ENCODE data around the gene OGFOD2.

OGFOD2 gene

DNA sequence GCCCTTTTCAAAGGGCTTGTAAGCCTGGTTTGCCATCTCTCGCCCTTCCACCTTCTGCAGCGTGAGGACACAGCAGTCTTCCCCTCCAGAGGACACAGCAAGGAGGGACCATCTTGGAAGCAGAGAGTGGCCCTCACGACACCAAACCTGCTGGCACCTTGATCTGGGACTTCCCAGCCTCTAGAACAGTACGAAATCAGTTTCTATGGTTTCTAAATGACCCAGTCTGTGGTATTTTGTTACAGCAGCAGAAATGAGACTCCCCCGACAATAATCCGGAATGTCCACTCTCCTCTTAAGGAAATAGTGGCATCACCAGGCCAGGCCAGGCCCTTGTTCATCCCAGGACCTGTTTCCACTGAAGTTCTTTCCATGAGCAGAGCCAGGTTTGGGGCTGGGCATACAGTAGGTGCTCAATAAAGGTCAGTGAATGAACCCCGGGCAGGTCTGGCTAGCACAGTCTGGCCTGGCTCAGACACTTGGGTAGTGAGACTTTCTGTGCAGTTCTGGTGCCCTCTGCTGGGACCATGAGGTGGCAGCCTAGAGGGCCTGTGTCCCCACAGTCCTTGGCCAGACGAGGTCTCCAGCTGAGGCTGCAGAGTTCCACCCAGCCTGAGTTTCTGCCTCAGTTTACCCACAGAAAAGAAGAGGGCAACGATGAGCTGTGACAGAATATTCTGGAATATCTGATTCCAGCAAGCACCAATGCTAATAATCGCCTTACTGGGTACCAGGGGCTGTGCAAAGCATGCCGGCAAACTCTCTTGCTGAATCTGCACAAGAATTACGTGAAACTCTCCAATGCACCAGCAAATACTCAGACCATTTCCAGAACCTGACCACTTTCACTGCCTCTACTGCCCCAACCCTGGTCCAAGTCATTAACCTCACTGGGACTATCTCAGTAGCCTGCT is 22.8 kb upstream of the OGFOD2 start:
- peak; percentile 78 for DNase-seq

DNA sequence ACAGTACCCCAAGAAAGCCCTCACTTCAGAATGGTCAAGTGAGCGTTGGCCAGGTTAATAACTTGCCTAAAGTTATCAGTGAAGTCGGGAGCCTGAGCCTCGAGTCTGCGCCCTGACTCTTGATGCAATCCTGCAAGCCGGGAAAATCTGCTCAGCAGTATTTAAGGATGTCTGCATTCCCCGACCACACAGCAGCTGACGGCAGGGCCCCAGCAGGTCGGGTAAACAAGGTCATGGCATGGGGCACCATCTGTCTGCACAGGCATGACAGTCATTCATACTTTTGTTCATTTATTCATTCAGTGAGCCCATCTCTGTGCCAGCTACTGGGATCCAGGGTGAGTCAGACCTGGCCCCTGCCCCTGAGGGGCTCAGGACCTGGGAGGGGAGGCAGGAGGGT is 19.9 kb upstream of the OGFOD2 start:
- no peak for DNase-seq

DNA sequence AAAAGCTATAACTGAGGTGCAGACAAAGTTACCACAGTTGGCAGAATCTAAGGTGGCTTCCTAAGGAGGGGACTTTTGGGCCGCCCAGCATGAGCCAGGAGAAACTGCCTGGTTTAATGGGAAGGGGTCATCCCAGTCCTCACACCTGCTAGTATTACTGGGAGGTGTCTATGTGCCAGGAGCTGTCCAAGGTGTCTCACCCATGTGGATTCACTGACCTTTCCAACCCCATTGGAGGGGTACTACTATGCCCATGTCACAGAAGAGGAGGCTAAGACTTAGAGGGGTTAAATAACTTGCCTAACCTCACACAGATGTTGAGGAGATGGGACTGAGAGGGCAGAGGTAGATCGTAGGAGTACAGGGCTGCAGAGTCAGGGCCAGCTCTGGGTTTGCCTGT is 19.0 kb upstream of the OGFOD2 start:
- no peak for DNase-seq

DNA sequence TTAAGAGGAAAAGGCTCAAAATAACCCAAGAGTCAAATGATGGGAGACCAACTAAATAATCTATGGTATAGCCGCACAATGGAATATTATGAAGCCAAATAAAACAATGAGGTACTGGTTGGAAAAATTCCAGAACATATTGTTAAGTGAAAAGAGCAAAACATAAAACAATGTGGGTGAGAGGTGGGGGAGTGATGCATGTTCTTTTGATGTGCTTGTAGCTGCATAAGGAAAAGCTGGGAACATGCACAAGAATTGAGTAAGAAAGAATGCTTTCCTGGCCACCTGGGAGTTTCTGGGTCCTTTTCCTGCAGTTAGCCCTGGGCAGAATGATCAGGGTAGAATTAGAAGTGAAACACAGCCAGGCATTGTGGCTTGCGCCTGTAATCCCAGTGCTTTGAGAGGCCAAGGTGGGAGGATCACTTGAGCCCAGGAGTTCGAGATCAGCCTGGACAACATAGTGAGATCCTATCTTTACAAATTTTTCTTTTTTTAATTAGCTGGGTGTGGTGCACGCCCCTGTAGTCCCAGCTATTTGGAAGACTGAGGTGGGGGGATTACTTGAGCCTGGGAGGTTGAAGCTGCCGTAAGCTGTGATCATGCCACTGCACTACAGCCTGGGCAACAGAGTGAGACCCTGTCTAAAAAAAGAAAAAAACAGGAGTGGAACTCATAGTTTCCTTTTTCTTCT is 16.7 kb upstream of the OGFOD2 start:
- DNase-seq: no peak

DNA sequence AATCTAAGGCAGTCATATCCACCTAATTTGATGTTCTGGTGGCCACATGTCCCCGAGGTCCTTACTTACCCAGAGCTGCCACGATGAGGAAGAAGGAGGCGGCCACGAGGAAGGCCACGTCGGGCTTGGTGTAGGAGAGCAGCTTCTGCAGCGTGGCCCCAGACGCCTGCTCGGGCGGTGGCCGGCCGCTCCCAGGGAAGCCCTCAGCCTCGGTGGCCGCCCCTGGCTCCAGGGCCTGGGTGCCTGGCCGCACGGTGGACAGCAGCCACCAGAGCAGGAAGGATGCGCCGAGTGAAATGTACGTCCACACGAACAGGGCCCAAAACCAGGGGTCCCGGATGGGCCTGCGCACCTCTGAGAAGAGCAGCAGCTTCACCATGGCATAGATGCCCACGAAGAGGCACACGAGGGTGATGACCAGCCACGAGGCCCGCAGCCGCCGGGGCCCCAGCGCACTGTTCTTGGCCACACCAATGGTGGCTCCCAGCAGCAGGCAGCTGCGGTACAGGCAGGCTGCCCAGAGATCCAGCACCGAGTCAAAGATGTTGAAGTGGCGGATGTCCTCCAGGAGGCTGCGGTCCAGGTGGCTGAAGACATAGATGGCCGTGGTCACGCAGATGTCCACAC is 15.4 kb upstream of the OGFOD2 start:
- DNase-seq: no peak

DNA sequence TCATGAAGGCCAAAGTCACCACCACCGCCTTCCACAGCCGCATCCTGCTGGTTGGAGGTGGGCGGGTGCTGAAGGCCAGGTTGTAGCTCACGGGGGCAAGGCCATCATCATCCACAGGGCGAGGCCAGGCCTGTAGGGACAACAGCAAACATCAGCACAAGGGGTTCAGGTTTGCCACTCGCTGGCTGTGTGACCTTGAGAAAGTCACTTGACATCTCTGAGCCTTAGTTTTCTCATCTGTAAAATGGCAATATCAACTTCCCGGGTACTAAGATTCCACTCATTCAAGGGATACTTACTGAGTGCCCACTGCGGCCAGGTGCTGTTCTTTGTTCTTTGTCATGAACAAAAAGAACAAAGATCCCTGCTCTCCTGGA is 14.9 kb upstream of the OGFOD2 start:
- DNase-seq: no peak

DNA sequence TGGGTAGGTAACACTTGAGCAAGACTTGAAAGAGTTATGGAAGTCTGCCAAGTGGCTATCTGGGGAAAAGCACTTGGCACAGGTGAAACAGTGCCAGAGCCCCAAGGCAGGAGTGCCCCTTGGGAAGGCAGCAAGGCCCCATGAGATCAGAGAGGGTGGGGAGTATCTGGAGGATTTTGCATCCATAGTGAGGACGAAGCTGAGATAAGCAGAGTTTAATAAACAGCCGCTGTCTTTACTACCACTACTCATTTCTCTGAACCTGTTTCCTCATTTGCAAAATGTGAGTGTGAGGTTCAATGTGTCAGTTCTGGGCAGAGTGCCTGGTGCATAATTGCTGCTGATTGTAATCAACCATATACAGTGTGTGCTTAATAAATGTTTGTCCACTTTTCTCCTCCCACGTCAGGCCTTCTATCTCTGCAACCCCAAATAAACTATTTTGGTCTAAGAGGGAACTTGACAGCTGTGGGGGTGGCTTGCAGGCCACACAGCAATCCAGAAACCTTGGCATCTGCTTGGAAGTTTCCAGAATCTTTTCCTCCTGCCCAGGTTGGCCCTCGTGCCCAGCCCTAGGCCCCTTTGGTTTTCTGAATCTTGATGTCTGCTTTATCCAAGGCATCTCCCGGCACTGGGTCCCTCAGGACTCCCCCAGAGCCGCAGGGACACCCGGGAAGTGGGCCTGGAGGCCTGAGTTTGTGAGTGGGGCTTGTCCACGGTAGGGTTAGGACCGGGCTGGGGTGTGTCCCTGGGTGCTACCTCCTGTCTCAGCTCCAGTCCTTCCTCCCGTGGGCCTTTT is 13.3 kb upstream of the OGFOD2 start:
- no peak for DNase-seq

DNA sequence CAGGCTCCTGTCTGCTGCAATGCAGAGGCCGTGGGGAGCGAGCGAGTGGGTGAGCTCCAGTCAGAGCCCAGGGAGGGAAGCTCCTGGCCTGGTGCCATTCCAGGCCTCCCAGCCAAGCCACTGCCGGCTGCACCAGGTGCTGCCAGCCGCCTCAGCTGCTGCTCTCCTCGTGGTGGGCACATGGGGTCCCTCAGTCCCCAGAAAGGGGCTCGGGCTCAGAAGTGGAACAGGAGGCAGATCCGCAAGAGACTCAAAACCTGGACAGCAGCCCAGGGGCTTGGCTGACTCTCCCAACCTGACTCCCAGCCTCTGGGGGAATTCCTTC is 11.1 kb upstream of the OGFOD2 start:
- no peak for DNase-seq

DNA sequence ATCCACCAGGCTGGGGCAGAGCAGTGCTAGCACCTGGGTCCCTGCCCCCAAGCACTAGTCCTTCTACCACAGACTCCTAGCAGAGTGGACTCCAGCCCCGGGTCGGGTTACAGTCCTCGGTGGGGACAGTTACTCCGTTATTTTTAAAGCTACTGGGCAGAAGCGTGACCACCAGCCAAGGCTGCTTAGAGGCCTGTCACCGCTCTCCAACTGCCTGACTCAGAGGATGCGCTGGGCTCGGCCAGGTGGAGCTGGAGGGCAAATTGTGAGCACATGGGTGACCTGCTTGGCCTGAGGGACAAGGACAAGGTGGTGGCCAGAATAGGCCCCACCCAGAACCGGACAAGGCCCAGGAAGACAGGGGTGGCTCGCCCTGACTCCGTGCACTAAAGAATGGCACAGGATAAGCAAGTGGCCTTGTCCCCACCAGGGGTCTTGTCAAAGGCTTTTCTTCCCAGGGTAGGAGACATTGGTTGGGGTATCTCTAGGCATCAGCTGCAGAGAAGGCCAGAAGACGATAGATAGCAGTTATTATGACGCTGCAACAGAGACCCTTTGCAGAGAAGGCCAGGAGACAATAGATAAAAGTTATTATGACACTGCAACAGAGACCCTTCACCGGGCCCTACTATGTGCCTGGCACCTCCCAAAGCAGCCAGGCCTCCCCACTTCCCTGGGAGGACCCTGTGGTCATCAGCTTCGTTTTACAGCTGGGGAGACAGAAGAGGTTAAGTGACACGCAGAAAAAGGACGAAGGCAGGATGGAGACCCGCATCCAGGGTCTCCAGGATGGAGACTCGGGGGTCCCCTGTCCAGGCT is 10.4 kb upstream of the OGFOD2 start:
- DNase-seq: no peak

DNA sequence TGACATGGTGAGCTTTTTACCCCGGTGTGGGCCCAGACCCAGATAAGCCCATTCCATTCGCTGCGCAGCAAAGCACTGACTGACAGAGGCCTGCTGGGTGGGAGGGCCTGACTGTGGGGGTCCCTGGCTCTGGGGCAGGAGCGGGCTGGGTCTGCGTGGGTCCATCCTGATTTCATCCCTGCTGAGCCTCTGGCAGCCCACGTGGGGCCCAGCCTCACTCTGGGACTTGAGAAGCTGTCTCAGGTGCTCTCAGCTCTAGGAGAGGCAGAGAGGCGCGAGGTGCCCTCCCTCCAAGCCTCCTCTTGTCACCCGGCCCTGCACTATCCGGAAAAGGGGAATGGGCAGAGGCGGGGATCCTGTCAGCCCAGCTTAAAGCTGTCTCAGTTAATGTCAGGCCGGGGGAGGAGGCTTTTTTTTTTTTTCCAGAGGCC is 9.7 kb upstream of the OGFOD2 start:
- no peak for DNase-seq

DNA sequence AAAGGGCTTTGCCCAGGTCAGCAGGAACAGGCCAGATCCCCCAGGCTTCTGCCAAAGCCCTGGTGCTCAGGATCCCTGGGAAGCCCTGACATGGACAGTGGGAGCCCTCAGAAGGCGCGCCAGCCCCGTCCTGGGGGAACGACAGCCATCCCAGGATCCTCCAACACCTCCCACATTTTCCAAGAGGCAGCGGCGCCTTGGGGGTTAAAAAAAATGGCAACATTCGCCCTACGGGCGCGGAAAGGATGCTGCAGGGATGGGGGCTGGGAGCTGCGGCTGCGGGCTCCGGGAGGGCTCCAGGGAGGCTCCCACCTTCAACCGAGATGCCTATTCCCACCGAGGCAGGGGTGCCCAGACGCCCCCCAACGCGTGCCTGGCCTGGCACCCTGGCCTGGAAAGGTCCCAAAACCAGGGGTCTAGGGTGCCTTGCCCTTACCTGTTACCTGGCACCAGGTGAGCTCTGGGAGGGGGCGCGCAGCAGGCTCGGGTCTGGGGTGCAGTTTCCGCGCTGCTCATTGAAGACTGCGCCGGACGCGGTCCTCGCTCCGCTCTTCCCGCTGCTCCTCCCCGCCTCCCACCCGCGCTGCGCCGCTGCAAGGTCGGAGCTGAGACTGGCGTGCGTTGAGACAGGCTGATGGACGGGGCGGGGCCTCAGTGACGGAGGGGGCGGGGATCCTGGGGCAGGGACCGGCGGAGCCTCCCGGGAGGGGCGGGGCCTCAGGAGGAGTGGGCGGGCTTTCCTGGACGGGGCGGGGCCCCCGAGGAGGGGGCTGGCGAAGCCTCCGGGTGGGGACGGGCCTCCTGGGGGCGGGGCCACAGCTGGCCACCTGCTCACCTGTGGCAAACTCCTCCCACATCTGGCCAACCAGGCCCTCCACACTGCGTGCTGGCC is 8.9 kb upstream of the OGFOD2 start, which contains the start of gene ABCB9:
ABCB9 (minus strand) TSS at position 613 of the 892 bp plus-strand sequence. CDS start 6,228 bp downstream, outside the sequence.
- peak; percentile 97 for DNase-seq

DNA sequence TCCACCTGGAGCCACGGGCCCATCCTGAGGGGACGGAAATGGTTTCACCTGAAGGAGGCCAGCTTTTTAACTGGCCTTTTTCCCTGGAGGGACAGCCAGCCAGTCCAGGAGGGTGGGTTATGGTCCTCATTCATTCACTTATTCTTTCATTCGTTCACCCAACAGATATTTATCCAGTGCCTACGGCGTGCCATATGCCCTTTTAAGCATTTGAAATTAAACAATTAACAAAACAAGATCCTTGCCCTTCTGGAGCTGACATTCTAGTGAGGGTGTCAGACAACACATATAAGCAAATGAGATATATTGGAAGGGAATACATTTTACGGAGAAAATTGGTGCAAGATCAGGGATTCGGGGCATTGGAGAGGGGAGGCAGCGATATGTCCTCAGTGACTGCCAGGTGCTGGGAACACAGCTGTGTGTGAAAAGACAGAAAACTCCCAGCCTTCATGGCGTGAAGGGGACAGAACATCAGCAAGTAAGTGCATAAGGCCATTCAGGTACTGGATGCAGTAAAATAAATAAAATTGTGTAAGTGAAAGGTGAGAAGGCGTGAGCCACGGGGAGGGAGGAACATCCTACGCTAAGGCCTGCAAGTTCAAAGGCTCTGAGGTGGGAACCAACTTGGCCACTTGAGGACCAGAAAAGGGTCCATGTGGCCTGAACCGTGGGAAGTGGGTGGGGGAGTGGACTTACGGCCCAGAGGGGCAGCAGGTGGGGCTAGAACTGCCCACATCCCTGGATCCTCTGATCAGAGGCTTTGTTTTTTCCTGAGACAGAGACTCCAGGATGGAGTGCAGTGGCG is 8.1 kb upstream of the OGFOD2 start:
- DNase-seq: no peak

DNA sequence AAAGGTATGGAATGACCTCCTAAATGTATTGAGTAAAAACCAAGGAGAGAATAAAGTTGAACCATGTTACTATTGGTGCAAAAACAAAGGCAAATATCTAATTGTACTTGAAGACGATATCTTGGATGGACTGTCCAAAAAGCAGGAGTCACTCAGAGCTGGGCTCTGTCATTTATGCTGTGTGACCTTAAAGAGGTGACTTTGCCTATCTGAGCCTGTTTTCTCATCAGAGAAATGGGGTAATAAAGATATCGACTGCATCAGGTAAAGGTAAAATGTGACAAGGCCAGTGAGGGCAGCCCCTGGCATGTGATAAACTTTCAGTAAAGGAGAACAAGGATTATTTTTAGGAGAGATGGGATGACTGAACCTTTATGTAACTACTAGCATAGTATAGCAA is 6.9 kb upstream of the OGFOD2 start:
- no peak for DNase-seq

DNA sequence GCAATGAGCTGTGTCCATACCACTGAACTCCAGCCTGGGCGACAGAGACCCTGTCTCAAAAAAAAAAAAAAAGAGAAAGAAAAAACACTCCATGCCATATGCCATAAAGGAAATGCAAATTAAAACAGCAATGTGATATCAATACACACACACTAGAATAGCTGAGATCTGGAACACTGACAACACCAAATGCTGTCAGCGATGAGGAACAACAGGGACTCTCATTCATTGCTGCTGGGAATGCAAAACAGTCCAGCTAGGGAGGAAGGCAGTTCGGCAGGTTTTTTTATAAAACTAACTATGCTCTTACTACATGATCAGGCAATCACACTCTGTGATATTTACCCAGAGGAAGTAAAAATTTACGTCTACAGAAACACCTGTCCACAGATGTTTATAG is 5.4 kb upstream of the OGFOD2 start:
- DNase-seq: no peak

DNA sequence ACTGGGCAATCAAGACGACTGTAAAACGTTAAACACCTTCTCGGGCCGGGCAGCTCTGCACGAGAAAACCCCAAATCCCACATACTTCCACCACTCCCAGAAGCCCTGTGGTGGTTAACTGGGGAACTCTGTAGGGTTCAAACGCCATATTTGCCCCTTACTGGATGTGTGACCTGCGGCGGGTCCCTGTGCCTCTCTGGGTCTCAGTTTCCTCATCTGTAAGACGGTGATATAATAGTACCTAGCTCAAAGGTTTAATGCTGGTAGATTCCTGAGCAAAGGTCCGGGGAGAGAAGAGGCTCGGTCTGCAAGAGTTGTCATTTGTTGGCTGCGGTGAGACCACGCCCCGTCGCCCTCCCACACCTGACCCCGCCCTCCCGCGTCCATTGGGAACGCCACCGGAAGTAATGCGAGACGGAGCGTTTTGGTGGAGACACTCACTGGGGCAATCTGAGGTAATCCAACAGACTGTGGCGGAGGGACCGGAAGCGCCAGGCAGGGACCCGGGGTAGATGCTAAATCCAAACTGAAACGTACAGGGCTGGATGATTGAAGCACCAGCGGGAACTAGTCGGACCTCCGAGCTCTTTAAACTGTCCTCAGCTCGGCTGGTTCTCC is 661 bp upstream of the OGFOD2 start:
- peak; percentile 99 for DNase-seq

DNA sequence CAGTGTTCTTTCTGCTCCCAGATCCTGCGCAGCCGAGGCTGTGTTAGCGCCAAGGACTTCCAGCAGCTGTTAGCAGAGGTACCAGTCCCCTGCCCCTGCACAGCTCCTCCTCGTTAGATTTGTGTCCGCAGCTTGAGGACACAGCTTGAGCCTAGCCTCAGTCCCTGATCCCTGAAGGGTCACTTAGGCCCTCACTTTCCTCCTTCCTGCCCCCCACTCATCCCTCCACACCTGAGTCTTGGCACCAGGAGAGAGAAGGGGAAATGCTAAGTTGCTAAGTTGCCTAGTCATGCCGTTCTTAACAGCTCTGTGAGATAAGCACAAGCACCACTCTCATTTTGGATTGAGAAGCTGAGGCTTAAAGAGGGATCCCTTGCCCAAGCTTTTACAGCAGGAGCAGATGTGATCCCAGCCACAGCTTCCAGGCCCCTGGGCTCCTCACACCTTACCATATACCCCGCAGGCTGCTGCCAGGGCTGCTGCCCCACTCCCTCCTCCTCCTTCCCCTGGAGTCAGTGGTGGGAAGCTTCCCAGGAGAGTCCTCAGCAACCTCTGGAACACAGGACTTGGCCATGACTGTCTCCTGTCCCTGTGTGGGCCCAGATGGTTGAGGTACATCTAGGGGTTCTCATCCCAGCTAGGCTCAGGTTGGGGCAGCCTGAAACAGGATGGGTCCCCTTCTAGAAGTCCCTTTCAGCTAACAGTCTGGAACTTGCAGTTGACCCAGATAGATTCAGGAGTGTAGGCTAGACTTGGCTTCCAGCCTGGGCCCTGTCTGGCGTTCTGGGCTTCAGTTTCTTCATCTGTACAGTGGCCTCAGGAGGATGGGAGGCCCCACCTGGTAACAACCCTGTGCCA is 975 bp downstream of the OGFOD2 start:
- peak; percentile 33 for DNase-seq

DNA sequence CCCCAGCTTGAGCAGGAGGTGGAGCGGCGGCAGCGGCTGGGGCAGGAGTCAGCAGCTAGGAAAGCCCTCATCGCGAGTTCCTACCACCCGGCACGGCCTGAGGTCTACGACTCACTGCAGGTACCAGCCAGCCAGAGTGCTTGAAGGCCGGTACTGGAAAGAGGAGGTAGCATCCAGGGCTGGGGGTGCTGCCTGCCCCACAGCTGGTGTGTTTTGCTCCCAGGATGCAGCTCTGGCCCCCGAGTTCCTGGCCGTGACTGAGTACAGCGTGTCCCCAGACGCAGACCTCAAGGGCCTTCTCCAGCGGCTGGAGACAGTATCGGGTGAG is 1.6 kb downstream of the OGFOD2 start:
- DNase-seq: no peak

DNA sequence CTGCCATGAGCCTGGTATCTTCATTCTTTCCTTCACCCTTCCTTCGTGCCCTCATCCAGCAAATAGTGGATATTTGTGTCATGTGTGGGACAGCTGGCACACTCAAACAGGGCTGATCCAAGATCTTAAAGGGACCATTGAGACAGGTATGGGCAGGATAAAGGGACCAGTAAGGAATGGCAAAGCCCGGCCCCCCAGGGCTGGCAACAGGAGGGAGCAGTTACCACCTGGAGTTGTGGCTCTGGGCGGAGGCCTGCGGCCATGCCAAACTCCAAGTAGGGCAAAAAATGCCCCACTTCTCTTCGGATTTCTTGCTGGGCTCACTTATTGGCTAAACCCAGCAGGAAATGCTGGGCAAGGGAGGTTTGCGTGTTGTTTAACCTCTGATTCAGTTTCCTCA is 2.1 kb downstream of the OGFOD2 start:
- DNase-seq: no peak

All from RPMI8226 (cell line).